Thyroid gland (tissue), 4 donors: ENCODE data around the gene MROH7. TPM values are rescaled to one million over a fixed set of nuclear protein-coding genes. Genes with fewer than 3 reads are reported as not detected.

Experiments used
- DNase-seq, 2 donors: peaks; one replicate each; pipeline ENCODE4 v3.0.0-alpha.2; 2019
- H3K27ac ChIP-seq, 3 donors: fragments of 200-600 bp; sonication (generic); 1 replicate in 2 of 3; 2 replicates in 1 of 3; pipeline ENCODE4 v1.5.1; 2016 to 2019; ENCODE audit warnings: mild to moderate bottlenecking in 1 of 3, moderate library complexity in 1 of 3
- H3K27me3 ChIP-seq: fragments of 200-600 bp; sonication (generic); one replicate; pipeline ENCODE4 v1.5.1; 2019
- H3K36me3 ChIP-seq, 2 donors: fragments of 200-600 bp; sonication (generic); one replicate each; pipeline ENCODE4 v1.5.1; 2016 to 2019
- H3K4me1 ChIP-seq, 2 donors: fragments of 200-600 bp; sonication (generic); one replicate each; pipeline ENCODE4 v1.5.1; 2017 to 2019
- H3K4me3 ChIP-seq, 3 donors: fragments of 200-600 bp; sonication (generic); replicated peaks in 1 of 3; 1 replicate in 2 of 3; 2 replicates in 1 of 3; pipeline ENCODE4 v1.5.1; 2016; ENCODE audit warnings: mild to moderate bottlenecking in 1 of 3
- H3K9me3 ChIP-seq: fragments of 200-600 bp; sonication (generic); one replicate; pipeline ENCODE4 v1.5.1; 2017
- CTCF ChIP-seq, 6 experiments: fragments of 200-600 bp in 3 of 6; fragments of 450-650 bp in 3 of 6; sonication (generic) in 3 of 6; IDR thresholded peaks; one replicate each; pipeline ENCODE4 v1.5.1; 2016 to 2019; ENCODE audit warnings: antibody characterized with exemption in 6 of 6, mild to moderate bottlenecking in 2 of 6, inconsistent platforms in 1 of 6, moderate library complexity in 1 of 6
- POLR2A ChIP-seq, 2 donors: fragments of 450-650 bp; IDR thresholded peaks; one replicate each; pipeline ENCODE4 v1.6.1; 2017; ENCODE audit warnings: antibody characterized with exemption in 2 of 2, mild to moderate bottlenecking in 2 of 2, moderate library complexity in 1 of 2
- WGBS, 2 donors: methylation state at CpG; one replicate each; pipeline ENCODE4 v1.1.5; 2017; 5-methylcytosine and 5-hydroxymethylcytosine counted together
- intact Hi-C: fragments of 100-400 bp; cut with DNase I; formaldehyde crosslinking; loops from one replicate; pipeline ENCODE4 v1.15.1; 2023
- total RNA-seq, 4 donors: library from RNA; depleted of rRNA; stranded (reverse); fragments of >200 nt; gene quantifications; one replicate each; pipeline ENCODE4 v1.2.3, GENCODE V29; 2016

The MROH7 gene
- total RNA-seq, 4 donors from 2014 or later = 16.7 to 24.1 (median 20.8) TPM

- no peak overlapping the region for H3K4me3 ChIP-seq
- TF ChIP-seq POLR2A (IDR thresholded peaks at IDR 0.05) (no peak), CTCF (IDR thresholded peaks at IDR 0.05) (no peak)
- no peak for DNase-seq
- no peaks in the 10 kb centered on the region for H3K9me3 ChIP-seq
- intact Hi-C loops = no loop called here
- 86 to 89% methylated on average over 17 to 18 of the region's 18 CpGs for WGBS, 2 donors
- no peak overlapping the region for H3K27ac ChIP-seq
- H3K36me3 ChIP-seq = peaks cover 0 to 21% of the 10 kb centered on the region in 2 donors
- no peaks in the 10 kb centered on the region for H3K27me3 ChIP-seq
- no peaks in the 10 kb centered on the region for H3K4me1 ChIP-seq
Observed at GRCh38 chr1:54602554-54602953, 39.0 kb upstream of the MROH7 start.

- Histone ChIP-seq H3K27ac (no peak overlapping the region), H3K36me3 (peaks cover 0 to 27% of the 10 kb centered on the region in 2 donors)
- WGBS, 2 donors = 95 to 96% methylated on average over 6 of the region's 6 CpGs
Observed at GRCh38 chr1:54603241-54603640, 38.3 kb upstream of the MROH7 start.

GRCh38 chr1:54604051-54604450, 37.5 kb upstream of the MROH7 start:
- intact Hi-C loops = no loop called here
- H3K27ac ChIP-seq = no peak overlapping the region
- 85 to 95% methylated on average over 6 to 7 of the region's 7 CpGs for WGBS, 2 donors
- no peak overlapping the region for H3K4me3 ChIP-seq
- no peak for DNase-seq
- no peaks in the 10 kb centered on the region for H3K9me3 ChIP-seq
- H3K27me3 ChIP-seq = no peaks in the 10 kb centered on the region
- H3K36me3 ChIP-seq = peaks cover 0 to 29% of the 10 kb centered on the region in 2 donors
- H3K4me1 ChIP-seq = no peaks in the 10 kb centered on the region
- TF ChIP-seq POLR2A (IDR thresholded peaks at IDR 0.05) (no peak), CTCF (IDR thresholded peaks at IDR 0.05) (no peak)

More at GRCh38 chr1:54603241-54603640, 38.3 kb upstream of the MROH7 start:
- TF ChIP-seq CTCF (IDR thresholded peaks at IDR 0.05) = no peak
- TF ChIP-seq POLR2A (IDR thresholded peaks at IDR 0.05) = no peak
- intact Hi-C loops = no loop called here
- Histone ChIP-seq H3K4me3 (no peak overlapping the region), H3K27me3 (no peaks in the 10 kb centered on the region), H3K9me3 (no peaks in the 10 kb centered on the region), H3K4me1 (no peaks in the 10 kb centered on the region)
- DNase-seq = no peak

GRCh38 chr1:54604572-54605370, 36.8 kb upstream of the MROH7 start:
- H3K27ac ChIP-seq = no peak overlapping the region
- H3K27me3 ChIP-seq = no peaks in the 10 kb centered on the region
- H3K9me3 ChIP-seq = no peaks in the 10 kb centered on the region
- no peaks in the 10 kb centered on the region for H3K4me1 ChIP-seq
- intact Hi-C loops = no loop called here
- no peak overlapping the region for H3K4me3 ChIP-seq
- 83 to 86% methylated on average over 12 of the region's 13 CpGs for WGBS, 2 donors
- DNase-seq = no peak
- H3K36me3 ChIP-seq = peaks cover 0 to 32% of the 10 kb centered on the region in 2 donors
- TF ChIP-seq CTCF (IDR thresholded peaks at IDR 0.05) = no peak
- TF ChIP-seq POLR2A (IDR thresholded peaks at IDR 0.05) = no peak
